Measurements from ENCODE around the gene SSBP3. TPM values are rescaled to one million over a fixed set of nuclear protein-coding genes. Genes with fewer than 3 reads are reported as not detected.
"Not testable (repeated sequence)": the region's sequence is repeated elsewhere in the genome, so short reads cannot be mapped to it uniquely, and the experiment has no call there.

Gene SSBP3
- 84.1 and 87.9 TPM in 2 replicates for total RNA-seq

DNA sequence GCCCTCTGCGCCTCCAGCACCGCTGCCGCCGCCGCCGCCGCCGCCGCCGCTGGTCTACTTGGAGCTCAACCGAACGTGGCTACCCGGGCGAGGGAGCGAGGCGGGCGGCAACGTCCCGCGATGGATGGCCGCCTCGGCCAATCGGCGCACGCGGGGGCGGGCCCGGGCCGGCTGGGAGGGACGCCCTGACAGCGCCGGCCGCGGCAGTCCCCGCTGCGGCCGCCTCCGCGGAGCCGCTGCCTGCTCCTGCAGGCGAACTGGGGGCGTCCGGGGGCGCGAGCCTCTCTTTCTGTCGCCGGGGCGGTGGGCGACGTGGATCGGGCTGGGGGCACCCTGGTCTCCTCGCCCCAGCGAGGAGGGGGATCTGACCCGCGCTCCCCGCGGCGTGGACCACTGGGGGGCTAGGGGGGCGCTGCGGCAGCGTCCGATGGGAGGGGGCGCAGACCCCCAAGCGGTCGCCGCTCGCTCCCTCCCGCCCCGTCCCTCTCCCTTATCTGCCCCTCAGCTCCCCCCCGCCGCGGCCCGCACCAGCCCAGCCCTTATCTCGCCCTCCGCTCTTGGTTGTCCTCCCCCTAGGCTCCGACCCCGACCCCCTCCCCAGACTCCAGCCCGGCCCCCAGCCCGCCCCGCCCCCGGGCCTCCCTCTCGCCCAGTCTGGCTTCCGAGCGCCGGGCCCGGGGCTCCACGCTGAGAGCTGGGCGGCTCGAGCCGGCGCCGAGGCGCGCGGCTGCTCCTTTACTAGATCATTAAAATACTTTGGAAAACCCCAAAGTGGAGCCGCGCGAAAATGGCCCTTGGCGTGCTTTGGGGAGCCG, at the start of gene SSBP3:
Gene SSBP3, minus strand, starts transcription at position 56 of the 815 bp plus-strand sequence.
- Mint-ChIP-seq H3K36me3 (ENCODE audit: low read depth) (peaks cover 31% of the 10 kb centered on the region), H3K9me3 (no peaks in the 10 kb centered on the region), H3K4me1 (peaks cover 64% of the 10 kb centered on the region), H3K4me3 (peak within 1 kb of the TSS; percentile 93), H3K27ac (peak within 1 kb of the TSS; percentile 96), H3K27me3 (no peaks in the 10 kb centered on the region)
- peak; percentile 98 for DNase-seq
- intact Hi-C loops (cut with micrococcal nuclease) = loop anchor here (1.0 to 10.0 kb wide), 11 partner anchors 7 to 992 kb away; partner anchors contain the start of genes CYB5RL, MRPL37, NDC1 and TCEANC2

DNA sequence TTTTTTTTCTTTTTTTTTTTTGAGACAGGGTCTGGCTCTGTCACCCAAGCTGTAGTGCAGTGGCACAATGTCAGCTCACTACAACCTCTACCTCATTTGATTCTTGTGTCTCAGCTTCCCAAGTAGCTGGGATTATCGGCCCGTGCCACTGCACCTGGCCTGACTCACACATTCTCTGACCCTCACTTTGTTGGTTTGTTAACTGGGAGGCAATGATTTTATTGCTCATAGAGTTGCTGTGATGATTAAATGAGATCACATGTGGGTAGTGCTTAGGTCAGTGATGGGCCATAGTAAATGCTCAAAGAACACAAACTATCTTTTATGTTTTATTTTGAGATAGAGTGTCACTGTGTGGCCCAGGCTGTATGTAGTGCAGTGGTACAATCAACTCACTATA, 47.3 kb upstream of the SSBP3 start:
- H3K4me3 Mint-ChIP-seq = no peak overlapping the region

GRCh38 chr1:54453022-54453421, 46.8 kb upstream of the SSBP3 start:
- no peaks in the 10 kb centered on the region for H3K4me1 Mint-ChIP-seq
- H3K27ac Mint-ChIP-seq = no peak overlapping the region
- peaks cover under 1% of the 10 kb centered on the region for H3K9me3 Mint-ChIP-seq
- H3K36me3 Mint-ChIP-seq (ENCODE audit: low read depth) = no peaks in the 10 kb centered on the region
- peaks cover 8% of the 10 kb centered on the region for H3K27me3 Mint-ChIP-seq
- intact Hi-C loops (cut with micrococcal nuclease) = no loop called here
- no peak overlapping the region for H3K4me3 Mint-ChIP-seq
- no peak for DNase-seq

More for the DNA sequence above, 47.3 kb upstream of the SSBP3 start:
- DNase-seq = no peak
- Mint-ChIP-seq H3K36me3 (ENCODE audit: low read depth) (no peaks in the 10 kb centered on the region), H3K9me3 (peaks cover 3% of the 10 kb centered on the region), H3K27me3 (peaks cover 8% of the 10 kb centered on the region), H3K4me1 (no peaks in the 10 kb centered on the region), H3K27ac (no peak overlapping the region)
- intact Hi-C loops (cut with micrococcal nuclease) = no loop called here

GRCh38 chr1:54449431-54449830, 43.2 kb upstream of the SSBP3 start:
- intact Hi-C loops (cut with micrococcal nuclease); H3K27ac Mint-ChIP-seq; DNase-seq; H3K36me3 Mint-ChIP-seq (ENCODE audit: low read depth); H3K4me1 Mint-ChIP-seq; H3K9me3 Mint-ChIP-seq; H3K4me3 Mint-ChIP-seq: not testable (repeated sequence)
- H3K27me3 Mint-ChIP-seq = peaks cover 24% of the 10 kb centered on the region

DNA sequence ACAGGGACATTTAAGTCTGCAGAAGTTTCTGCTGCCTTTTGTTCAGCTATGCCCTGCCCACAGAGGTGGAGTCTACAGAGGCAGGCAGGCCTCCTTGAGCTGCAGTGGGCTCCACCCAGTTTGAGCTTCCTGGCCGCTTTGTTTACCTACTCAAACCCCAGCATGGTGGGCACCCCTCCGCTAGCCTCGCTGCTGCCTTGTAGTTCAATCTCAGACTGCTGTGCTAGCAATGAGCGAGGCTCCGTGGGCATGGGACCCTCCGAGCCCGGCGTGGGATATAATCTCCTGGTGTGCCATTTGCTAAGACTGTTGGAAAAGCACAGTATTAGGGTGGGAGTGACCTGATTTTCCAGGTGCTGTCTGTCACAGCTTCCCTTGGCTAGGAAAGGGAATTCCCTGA, 42.6 kb upstream of the SSBP3 start:
- H3K4me3 Mint-ChIP-seq; H3K36me3 Mint-ChIP-seq (ENCODE audit: low read depth); H3K9me3 Mint-ChIP-seq; H3K27ac Mint-ChIP-seq; H3K4me1 Mint-ChIP-seq; DNase-seq; intact Hi-C loops (cut with micrococcal nuclease): not testable (repeated sequence)
- H3K27me3 Mint-ChIP-seq = peaks cover 24% of the 10 kb centered on the region

GRCh38 chr1:54447081-54447480, 40.9 kb upstream of the SSBP3 start:
- H3K27me3 Mint-ChIP-seq = peaks cover 23% of the 10 kb centered on the region
- H3K36me3 Mint-ChIP-seq (ENCODE audit: low read depth); H3K4me1 Mint-ChIP-seq; intact Hi-C loops (cut with micrococcal nuclease); H3K9me3 Mint-ChIP-seq; H3K27ac Mint-ChIP-seq; H3K4me3 Mint-ChIP-seq; DNase-seq: not testable (repeated sequence)

- intact Hi-C loops (cut with micrococcal nuclease) = no loop called here
- Mint-ChIP-seq H3K4me1 (no peaks in the 10 kb centered on the region), H3K9me3 (peaks cover 5% of the 10 kb centered on the region), H3K36me3 (ENCODE audit: low read depth) (no peaks in the 10 kb centered on the region), H3K4me3 (no peak overlapping the region), H3K27ac (no peak overlapping the region), H3K27me3 (peaks cover 14% of the 10 kb centered on the region)
- DNase-seq = no peak
Observed at GRCh38 chr1:54442185-54442584, 36.0 kb upstream of the SSBP3 start.

GRCh38 chr1:54439550-54440223, 33.5 kb upstream of the SSBP3 start:
- H3K4me3 Mint-ChIP-seq = no peak overlapping the region
- no peaks in the 10 kb centered on the region for H3K36me3 Mint-ChIP-seq (ENCODE audit: low read depth)
- no peak overlapping the region for H3K27ac Mint-ChIP-seq
- peaks cover 3% of the 10 kb centered on the region for H3K27me3 Mint-ChIP-seq
- DNase-seq = no peak
- H3K9me3 Mint-ChIP-seq = peaks cover 2% of the 10 kb centered on the region
- no peaks in the 10 kb centered on the region for H3K4me1 Mint-ChIP-seq
- intact Hi-C loops (cut with micrococcal nuclease) = no loop called here

DNA sequence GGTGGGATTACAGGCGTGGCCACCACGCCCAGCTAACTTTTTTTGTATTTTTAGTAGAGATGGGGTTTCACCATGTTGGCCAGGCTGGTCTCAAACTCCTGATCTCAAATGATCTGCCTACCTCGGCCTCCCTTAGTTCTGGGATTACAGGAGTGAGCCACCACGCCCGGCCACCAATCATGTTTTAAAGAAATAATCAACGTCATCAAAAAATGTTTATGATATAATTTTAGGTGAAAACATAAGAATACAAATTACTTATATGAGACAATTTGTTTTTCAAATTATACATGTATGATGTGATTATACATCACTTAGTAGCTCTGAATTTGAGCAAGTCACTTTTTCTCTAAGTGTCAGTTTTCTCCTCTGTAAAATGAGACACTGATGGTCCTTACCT, 31.6 kb upstream of the SSBP3 start:
- no peaks in the 10 kb centered on the region for H3K36me3 Mint-ChIP-seq (ENCODE audit: low read depth)
- H3K4me1 Mint-ChIP-seq = no peaks in the 10 kb centered on the region
- intact Hi-C loops (cut with micrococcal nuclease) = no loop called here
- H3K9me3 Mint-ChIP-seq = no peaks in the 10 kb centered on the region
- DNase-seq = no peak
- peaks cover 4% of the 10 kb centered on the region for H3K27me3 Mint-ChIP-seq
- H3K4me3 Mint-ChIP-seq = no peak overlapping the region
- H3K27ac Mint-ChIP-seq = no peak overlapping the region

GRCh38 chr1:54436826-54437225, 30.6 kb upstream of the SSBP3 start:
- H3K4me1 Mint-ChIP-seq = no peaks in the 10 kb centered on the region
- H3K4me3 Mint-ChIP-seq = no peak overlapping the region
- H3K36me3 Mint-ChIP-seq (ENCODE audit: low read depth) = no peaks in the 10 kb centered on the region
- H3K27ac Mint-ChIP-seq = no peak overlapping the region
- intact Hi-C loops (cut with micrococcal nuclease) = no loop called here
- H3K27me3 Mint-ChIP-seq = peaks cover 4% of the 10 kb centered on the region
- H3K9me3 Mint-ChIP-seq = no peaks in the 10 kb centered on the region
- no peak for DNase-seq

- intact Hi-C loops (cut with micrococcal nuclease) = no loop called here
- H3K27ac Mint-ChIP-seq = no peak overlapping the region
- no peaks in the 10 kb centered on the region for H3K36me3 Mint-ChIP-seq (ENCODE audit: low read depth)
- H3K9me3 Mint-ChIP-seq = no peaks in the 10 kb centered on the region
- no peak overlapping the region for H3K4me3 Mint-ChIP-seq
- H3K27me3 Mint-ChIP-seq = peaks cover 8% of the 10 kb centered on the region
- no peak for DNase-seq
- no peaks in the 10 kb centered on the region for H3K4me1 Mint-ChIP-seq
Observed at GRCh38 chr1:54429838-54430237, 23.6 kb upstream of the SSBP3 start.

- Mint-ChIP-seq H3K4me1 (no peaks in the 10 kb centered on the region), H3K27me3 (peaks cover 10% of the 10 kb centered on the region), H3K9me3 (no peaks in the 10 kb centered on the region), H3K36me3 (ENCODE audit: low read depth) (no peaks in the 10 kb centered on the region), H3K4me3 (no peak overlapping the region), H3K27ac (no peak overlapping the region)
- no peak for DNase-seq
- intact Hi-C loops (cut with micrococcal nuclease) = no loop called here
Observed at GRCh38 chr1:54428837-54429518, 22.8 kb upstream of the SSBP3 start.

DNA sequence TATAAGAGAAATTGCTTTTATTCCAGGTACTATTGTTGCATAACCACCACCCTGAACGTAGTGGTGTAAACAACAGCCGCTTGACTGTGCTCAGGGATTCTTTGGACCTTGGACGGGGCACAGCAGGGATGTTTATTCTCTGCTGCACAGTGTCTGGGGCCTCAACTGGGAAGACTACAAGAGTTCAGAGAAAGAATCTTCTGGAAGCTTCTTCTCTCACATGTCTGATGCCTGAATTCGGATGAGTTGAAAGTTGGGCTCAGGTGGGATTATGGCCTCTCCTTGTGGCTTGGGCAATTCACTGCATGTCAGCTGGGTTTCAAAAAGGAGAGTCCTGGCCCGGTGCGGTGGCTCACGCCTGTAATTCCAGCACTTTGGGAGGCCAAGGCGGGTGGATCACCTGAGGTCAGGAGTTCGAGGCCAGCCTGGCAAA, 19.0 kb upstream of the SSBP3 start:
- Mint-ChIP-seq H3K4me1 (no peaks in the 10 kb centered on the region), H3K27ac (no peak overlapping the region), H3K9me3 (no peaks in the 10 kb centered on the region), H3K36me3 (ENCODE audit: low read depth) (no peaks in the 10 kb centered on the region), H3K27me3 (peaks cover 6% of the 10 kb centered on the region), H3K4me3 (no peak overlapping the region)
- DNase-seq = no peak
- intact Hi-C loops (cut with micrococcal nuclease) = no loop called here

- Mint-ChIP-seq H3K4me3 (no peak overlapping the region), H3K36me3 (ENCODE audit: low read depth) (no peaks in the 10 kb centered on the region), H3K27ac (no peak overlapping the region), H3K4me1 (no peaks in the 10 kb centered on the region), H3K9me3 (no peaks in the 10 kb centered on the region), H3K27me3 (peaks cover 4% of the 10 kb centered on the region)
- intact Hi-C loops (cut with micrococcal nuclease) = no loop called here
- no peak for DNase-seq
Observed at GRCh38 chr1:54424398-54424797, 18.2 kb upstream of the SSBP3 start.
